Fibroblast of gingiva (primary cell): ENCODE results near the gene AGPAT4.

ENCODE experiments used
- DNase-seq: peaks from one replicate; pipeline ENCODE4 v3.0.0-alpha.2; 2011; ENCODE audit warnings: low read depth

Gene AGPAT4

GRCh38 chr6:161110028-161110779 lies 163.7 kb downstream of the AGPAT4 start:
- DNase-seq = no peak

- no peak for DNase-seq
These were observed 164.5 kb downstream of the AGPAT4 start for GRCh38 chr6:161109366-161109765.

- DNase-seq = no peak
These were observed 164.9 kb downstream of the AGPAT4 start for GRCh38 chr6:161108916-161109315.

GRCh38 chr6:161107779-161108730 lies 165.8 kb downstream of the AGPAT4 start:
- no peak for DNase-seq

GRCh38 chr6:161105408-161105807 lies 168.5 kb downstream of the AGPAT4 start:
- no peak for DNase-seq

GRCh38 chr6:161104966-161105365 lies 168.9 kb downstream of the AGPAT4 start:
- DNase-seq = peak; percentile 6

GRCh38 chr6:161103475-161103874 lies 170.4 kb downstream of the AGPAT4 start:
- no peak for DNase-seq

- no peak for DNase-seq
These were observed 172.3 kb downstream of the AGPAT4 start for GRCh38 chr6:161101517-161101916.

- no peak for DNase-seq
These were observed 173.8 kb downstream of the AGPAT4 start for GRCh38 chr6:161100072-161100471.

- DNase-seq = peak; percentile 30
These were observed 177.9 kb downstream of the AGPAT4 start for GRCh38 chr6:161095916-161096315.

- DNase-seq = no peak
These were observed 178.9 kb downstream of the AGPAT4 start for GRCh38 chr6:161094955-161095354.

- DNase-seq = peak; percentile 11
These were observed 181.7 kb downstream of the AGPAT4 start for GRCh38 chr6:161091972-161092701.

GRCh38 chr6:161091151-161091550 lies 182.7 kb downstream of the AGPAT4 start:
- no peak for DNase-seq

- DNase-seq = no peak
These were observed 185.1 kb downstream of the AGPAT4 start for GRCh38 chr6:161088676-161089328.

GRCh38 chr6:161085246-161085645 lies 188.6 kb downstream of the AGPAT4 start:
- DNase-seq = no peak

- DNase-seq = no peak
These were observed 191.6 kb downstream of the AGPAT4 start for GRCh38 chr6:161082215-161082614.

- DNase-seq = no peak
These were observed 193.4 kb downstream of the AGPAT4 start for GRCh38 chr6:161080263-161080970.
